Cortex of kidney (tissue), 1 donor: ENCODE measurements around the gene ARHGAP25.

Experiments used
- DNase-seq: peaks from one replicate; lab custom pipeline; 2025; lab: John Stamatoyannopoulos, UW

Gene ARHGAP25

DNA sequence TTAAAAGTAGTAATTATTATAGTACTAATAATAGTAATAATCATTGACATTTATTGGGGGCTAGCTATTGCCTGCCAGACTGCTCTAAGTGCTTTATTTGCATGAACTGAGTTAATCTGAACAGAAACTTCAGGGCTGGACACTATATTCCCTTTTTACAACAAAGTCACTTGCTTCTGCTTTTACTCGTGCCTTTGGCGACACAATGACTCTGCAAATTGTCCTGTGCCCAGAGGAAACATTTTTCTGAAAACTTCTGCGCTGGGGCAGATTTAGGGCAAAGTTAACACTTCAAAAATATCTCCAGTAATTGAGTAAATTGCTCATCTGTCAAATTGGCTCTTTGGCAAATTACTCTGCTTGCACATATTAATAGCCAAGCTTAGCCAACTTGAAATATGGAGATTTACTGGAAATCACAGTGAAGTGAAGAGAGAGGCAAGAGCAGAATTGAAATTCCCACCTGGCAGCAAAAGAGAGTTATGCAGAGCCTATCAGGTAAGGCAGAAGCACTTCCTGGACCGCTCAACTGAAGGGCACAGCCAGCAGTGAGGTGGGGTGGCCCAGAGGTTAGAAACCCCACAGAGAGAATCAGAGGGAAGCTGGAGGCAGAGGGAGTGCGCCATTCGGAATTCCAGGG, 100.2 kb downstream of the ARHGAP25 start:
- DNase-seq, result no peak

GRCh38 chr2:68835621-68836020, 101.0 kb downstream of the ARHGAP25 start:
- no peak for DNase-seq

DNA sequence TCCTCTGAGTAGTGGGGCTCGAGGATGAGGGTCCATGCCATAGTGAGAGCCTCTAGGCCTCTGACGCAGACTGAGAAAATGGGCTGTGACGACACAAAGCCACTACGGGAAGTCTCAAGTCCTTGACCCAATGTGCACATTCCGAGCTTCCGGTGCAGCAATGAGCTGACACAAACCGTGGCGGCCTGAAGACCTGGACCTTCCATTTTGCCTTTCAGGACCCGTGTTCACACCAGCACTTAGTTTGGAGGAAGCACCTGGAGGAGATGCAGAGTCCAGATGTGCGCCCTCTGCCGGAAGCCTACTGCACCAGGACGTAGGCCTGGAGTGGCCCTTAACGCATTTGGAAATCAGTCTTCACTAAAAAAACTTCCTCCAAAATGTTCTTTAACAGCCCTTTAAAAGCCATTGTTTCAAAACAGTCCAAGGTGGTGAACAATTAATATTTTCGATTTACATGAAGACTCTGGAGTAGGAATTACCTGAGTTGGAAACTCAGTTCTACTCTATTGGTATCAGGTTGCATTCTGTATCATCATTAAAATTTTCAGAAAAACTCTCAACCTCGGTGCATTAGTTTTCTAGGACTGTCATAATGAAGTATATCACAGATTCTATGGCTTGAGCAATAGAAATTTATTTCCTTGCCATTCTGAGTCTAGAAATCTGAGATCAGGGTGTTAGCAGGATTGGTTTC, 102.7 kb downstream of the ARHGAP25 start:
- DNase-seq, result no peak

- no peak for DNase-seq
Observed at GRCh38 chr2:68837861-68838341, 103.3 kb downstream of the ARHGAP25 start.

DNA sequence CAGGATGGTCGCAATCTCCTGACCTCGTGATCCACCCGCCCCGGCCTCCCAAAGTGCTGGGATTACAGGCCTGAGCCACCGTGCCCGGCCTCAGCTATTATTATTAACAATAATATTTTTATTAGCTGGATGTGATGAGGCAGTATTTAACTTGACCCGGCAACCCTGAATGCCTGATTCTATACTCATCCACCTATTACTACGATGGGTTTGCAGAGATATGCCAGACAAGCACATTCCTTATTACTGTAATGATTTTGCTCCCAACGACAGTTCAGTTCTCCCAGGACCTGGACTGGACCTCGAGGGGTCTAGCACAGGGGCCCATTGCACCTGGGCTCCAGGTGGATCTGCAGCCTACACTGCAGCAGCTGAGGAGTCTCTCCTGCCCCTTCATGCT, 104.0 kb downstream of the ARHGAP25 start:
- no peak for DNase-seq

GRCh38 chr2:68839260-68839833, 104.7 kb downstream of the ARHGAP25 start:
- no peak for DNase-seq

GRCh38 chr2:68845043-68845442, 110.4 kb downstream of the ARHGAP25 start:
- DNase-seq, result no peak

GRCh38 chr2:68846091-68846490, 111.5 kb downstream of the ARHGAP25 start:
- no peak for DNase-seq

- no peak for DNase-seq
Observed at GRCh38 chr2:68847751-68848150, 113.1 kb downstream of the ARHGAP25 start.

- DNase-seq, result no peak
Observed at GRCh38 chr2:68849579-68850030, 115.0 kb downstream of the ARHGAP25 start.

DNA sequence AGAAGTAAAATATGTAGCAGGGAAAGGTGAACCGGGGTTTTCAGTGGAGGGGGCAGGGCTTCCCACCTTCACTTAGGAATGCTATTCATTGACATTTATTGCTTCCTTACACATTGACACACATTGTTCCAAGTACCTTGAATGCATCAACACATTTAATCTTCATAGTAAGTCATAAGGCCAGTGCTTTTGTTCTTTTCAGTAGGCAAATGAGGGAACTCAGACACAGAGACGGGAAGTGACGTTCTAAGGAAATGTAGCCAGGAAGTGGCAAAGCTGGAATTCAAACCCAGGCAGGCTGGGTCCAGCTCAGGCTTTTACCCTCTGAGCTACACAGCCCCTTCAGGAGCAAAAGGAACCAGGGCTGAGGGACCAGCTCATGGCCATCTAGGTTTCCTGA, 115.9 kb downstream of the ARHGAP25 start:
- DNase-seq, result no peak

DNA sequence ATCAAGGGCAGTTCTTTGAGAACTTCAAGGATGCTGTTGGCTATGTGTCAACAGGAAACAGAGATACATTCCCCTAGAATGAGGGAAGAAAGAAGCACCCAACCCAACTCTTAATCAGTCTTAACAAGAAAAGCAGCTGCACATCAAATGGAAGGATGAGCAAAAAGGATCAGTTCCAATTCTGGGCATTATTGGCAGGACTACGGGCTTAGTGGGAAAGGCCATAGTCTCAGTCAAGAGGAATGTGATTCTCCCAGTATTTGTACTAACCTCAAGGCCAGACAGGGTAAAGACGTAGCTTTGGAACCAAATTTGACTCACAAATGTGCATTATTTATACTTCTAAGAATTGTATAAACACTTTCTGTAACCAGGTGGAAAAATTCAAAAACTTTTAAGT, 118.4 kb downstream of the ARHGAP25 start:
- DNase-seq, result no peak

DNA sequence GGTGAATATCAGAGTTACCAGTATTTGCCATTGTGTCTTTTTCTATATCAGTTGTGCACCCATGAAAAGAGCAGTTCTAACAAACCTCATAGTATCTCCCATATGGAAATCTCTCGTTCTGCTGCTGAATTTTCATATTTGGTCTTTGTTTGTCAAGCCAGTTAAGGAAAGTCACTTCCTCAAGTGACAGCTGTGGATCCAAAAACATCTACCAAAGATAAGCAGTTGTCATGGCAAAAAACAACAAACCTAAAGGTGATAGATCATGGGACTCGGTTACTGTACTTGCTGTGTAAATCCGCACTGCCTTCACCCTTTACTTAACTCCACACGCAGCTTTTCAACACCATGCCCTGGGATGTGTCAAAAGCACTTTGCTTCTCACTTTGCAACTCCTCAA, 119.3 kb downstream of the ARHGAP25 start:
- DNase-seq, result no peak

GRCh38 chr2:68854476-68854875, 119.9 kb downstream of the ARHGAP25 start:
- no peak for DNase-seq

DNA sequence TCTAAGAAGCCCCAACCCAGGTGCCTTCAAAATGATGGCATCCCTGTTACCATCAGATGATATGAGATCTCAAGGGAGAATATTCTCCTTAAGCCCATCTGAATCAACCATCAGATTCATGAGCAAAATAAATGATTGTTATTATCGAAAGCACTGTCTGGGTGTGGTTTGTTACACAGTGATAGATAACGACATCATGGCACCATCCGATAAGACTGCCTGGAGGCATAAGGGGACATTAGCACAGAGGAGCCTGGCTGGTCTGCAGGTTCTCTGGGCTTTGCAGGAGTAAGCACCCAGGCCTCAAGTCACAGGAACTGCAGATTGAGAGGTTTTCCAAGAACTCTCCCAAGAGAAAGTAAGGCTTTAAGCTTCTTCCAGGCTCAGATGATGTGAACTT, 120.9 kb downstream of the ARHGAP25 start:
- DNase-seq, result no peak

DNA sequence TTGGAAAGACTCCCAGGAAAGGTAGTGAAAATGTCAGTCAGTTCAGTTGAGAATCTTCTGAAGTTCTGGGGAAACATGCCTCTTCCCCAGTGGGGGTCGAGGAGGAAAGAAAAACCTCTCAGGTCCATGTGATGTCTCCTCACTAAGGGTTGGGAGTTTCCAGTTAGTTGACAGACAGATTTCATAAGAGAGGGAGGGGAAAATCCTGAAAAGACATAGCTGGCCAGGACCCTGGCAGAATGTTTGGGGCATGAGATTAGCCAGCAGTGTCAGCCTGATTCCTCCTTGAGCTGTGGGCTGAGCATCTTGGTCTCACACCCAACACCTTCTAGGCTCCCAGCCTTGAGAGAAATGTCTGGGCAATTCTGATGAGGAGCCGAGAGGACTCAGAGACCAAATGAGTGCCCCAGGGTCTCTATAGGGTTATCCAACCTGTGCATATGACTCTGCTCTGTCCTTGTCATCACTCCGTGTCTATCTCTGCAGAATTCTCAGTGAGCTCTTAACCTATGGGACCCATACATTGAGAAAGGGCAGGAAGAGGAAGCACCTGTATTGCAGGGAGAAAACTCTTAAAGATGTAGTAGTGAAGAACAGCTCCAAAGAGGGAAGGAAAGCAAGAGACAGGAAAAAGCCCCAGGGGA, 122.7 kb downstream of the ARHGAP25 start:
- no peak for DNase-seq

- DNase-seq, result no peak
Observed at GRCh38 chr2:68857855-68858456, 123.3 kb downstream of the ARHGAP25 start.

DNA sequence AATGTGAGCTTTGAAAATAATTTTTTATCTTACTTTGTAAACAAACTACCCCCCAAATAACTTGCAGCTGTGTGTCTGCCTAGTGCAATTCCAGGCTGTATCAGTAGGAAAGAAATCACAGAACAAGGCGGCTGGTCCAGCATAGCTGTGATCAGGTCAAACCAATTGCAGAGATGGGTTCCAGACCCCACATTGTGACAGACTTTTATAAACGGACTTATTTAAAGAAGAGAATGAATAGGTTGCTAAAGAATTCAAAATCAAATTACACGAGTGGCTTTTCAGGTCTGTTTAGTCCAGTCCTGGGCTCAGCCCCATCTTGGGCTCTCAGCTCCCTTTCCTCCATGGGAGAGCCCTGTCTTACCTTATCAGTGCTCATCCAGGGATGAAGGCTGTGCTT, 125.5 kb downstream of the ARHGAP25 start:
- DNase-seq, result no peak

GRCh38 chr2:68861330-68861729, 126.7 kb downstream of the ARHGAP25 start:
- DNase-seq, result no peak

DNA sequence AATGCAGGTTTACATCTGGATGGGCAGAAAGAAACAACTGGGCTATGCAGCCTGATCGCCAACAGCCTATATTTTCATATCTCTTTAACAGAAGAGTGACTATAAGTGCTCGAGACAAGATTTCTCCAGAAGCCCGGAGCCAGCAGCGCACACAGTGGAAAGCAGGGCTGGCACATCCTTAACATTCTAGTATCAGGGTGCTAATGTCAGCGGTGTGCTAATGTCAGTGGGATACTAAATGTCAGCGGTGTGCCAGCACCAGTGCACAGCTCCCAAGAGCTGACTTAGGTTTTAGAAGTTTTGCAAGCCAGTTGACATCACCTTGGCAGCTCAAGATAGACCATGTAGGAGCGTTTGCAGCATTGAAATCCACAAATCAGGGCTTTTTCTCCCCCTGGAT, 128.3 kb downstream of the ARHGAP25 start:
- no peak for DNase-seq

GRCh38 chr2:68863996-68864395, 129.4 kb downstream of the ARHGAP25 start:
- DNase-seq, result no peak

DNA sequence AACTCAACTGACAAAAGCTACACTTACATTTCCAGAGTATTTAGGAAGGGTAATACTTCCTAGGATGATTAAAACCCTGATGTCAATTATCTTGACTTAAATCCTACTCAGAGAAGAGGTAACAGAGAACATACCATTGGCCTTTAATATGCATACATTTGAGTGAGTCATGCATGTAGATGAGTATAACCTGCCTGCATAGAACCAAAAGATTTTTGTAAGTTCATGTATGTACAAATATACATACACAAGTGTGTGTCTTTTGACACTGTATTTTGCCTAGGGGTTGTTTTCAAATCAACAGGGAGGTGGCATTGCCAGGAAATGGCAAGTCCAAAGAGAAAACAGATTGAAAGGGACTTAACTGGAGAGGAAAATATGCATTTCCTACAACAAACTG, 130.5 kb downstream of the ARHGAP25 start:
- DNase-seq, result no peak
